Thyroid gland (tissue), 4 donors: ENCODE data around the gene ANKMY1.

ENCODE experiments used
- POLR2A ChIP-seq, 2 donors: fragments of 450-650 bp; IDR thresholded peaks; one replicate each; pipeline ENCODE4 v1.6.1; 2017; ENCODE audit warnings: antibody characterized with exemption in 2 of 2, mild to moderate bottlenecking in 2 of 2, moderate library complexity in 1 of 2
- TF ChIP-seq, protein P1 (sequence below), 6 experiments: fragments of 200-600 bp in 3 of 6; fragments of 450-650 bp in 3 of 6; sonication (generic) in 3 of 6; IDR thresholded peaks; one replicate each; pipeline ENCODE4 v1.5.1; 2016 to 2019; ENCODE audit warnings: antibody characterized with exemption in 6 of 6, mild to moderate bottlenecking in 2 of 6, inconsistent platforms in 1 of 6, moderate library complexity in 1 of 6

DNA sequence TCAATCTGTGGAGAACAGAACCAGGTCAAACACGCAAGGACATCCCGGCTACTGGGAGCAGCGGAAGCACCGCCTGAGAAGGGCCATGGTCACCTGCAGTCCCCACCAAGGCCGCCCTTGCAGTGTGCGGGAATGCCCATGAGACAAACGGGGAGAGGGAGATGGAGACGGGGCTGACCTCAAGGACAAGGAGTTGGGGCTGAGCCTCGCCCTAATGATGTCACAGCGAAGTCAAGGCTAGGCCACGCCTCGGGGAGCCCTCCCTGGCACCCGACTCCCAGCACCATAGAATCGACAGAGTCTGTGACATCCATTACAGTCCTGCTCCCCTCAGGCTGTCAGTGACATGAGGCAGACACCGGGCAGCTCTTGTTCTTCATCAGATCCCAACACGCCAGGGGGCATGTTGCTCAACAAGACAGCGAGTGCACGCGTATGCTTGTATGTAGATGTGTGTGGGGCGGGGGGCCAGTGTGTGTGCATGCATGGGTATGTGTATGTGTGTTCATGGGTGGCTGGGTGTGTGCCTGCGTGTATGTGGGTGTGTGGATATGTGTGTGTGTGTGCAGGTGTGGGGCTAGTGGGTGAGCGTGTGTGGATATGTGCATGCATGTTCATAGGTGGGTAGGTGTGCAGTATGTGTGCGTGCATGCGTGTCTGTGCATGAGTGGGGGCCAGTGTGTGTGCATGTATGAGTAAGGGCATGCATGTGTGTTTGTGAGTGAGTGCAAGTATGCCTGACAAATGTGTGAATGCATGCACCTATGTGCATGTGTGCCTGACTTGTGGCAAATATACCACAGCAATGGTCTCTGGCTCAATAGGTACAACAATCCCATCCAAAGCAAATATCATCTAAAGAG lies 57.0 kb downstream of the ANKMY1 start:
- TF ChIP-seq, protein P1, sequence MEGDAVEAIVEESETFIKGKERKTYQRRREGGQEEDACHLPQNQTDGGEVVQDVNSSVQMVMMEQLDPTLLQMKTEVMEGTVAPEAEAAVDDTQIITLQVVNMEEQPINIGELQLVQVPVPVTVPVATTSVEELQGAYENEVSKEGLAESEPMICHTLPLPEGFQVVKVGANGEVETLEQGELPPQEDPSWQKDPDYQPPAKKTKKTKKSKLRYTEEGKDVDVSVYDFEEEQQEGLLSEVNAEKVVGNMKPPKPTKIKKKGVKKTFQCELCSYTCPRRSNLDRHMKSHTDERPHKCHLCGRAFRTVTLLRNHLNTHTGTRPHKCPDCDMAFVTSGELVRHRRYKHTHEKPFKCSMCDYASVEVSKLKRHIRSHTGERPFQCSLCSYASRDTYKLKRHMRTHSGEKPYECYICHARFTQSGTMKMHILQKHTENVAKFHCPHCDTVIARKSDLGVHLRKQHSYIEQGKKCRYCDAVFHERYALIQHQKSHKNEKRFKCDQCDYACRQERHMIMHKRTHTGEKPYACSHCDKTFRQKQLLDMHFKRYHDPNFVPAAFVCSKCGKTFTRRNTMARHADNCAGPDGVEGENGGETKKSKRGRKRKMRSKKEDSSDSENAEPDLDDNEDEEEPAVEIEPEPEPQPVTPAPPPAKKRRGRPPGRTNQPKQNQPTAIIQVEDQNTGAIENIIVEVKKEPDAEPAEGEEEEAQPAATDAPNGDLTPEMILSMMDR (IDR thresholded peaks at IDR 0.05) = no peak
- TF ChIP-seq POLR2A (IDR thresholded peaks at IDR 0.05) = no peak
